Colonic mucosa (tissue), 4 donors: ENCODE measurements around the gene AP3S2. TPM values are rescaled to one million over a fixed set of nuclear protein-coding genes. Genes with fewer than 3 reads are reported as not detected.
A peak's percentile ranks its signal among the peaks of the same experiment; 100 is the strongest.

Experiments
- DNase-seq: peaks from one replicate; pipeline ENCODE4 v3.0.0-alpha.2; 2020
- H3K27ac ChIP-seq: fragments of 200-600 bp; one replicate; pipeline ENCODE4 v1.8.0; 2021
- H3K27me3 ChIP-seq: fragments of 200-600 bp; one replicate; pipeline ENCODE4 v1.8.0; 2021
- H3K36me3 ChIP-seq: fragments of 200-600 bp; one replicate; pipeline ENCODE4 v1.8.0; 2021
- H3K4me1 ChIP-seq: fragments of 200-600 bp; one replicate; pipeline ENCODE4 v1.8.0; 2021; ENCODE audit warnings: mild to moderate bottlenecking
- H3K4me3 ChIP-seq: fragments of 200-600 bp; one replicate; pipeline ENCODE4 v1.8.0; 2021
- H3K9ac ChIP-seq, 2 donors: one replicate each; pipeline ENCODE4 v1.7.0; 2013; ENCODE audit warnings: control low read depth in 2 of 2, low read depth in 2 of 2, low read length in 2 of 2
- H3K9me3 ChIP-seq: fragments of 200-600 bp; one replicate; pipeline ENCODE4 v1.8.0; 2021
- intact Hi-C: fragments of 100-400 bp; cut with DNase I; formaldehyde crosslinking; loops from one replicate; pipeline ENCODE4 v1.14.1; 2022
- total RNA-seq, 2 donors: library from RNA; stranded (reverse); fragmentation: NEBNext Ultra II Directional in 1 of 2; extraction: Animal tissue kit (Norgen Biotek cat#: 25700) in 1 of 2; gene quantifications; one replicate each; pipeline ENCODE4 v1.2.1, GENCODE V29; 2021
- TF ChIP-seq, protein P1 (sequence below): fragments of 200-600 bp; IDR thresholded peaks from one replicate; pipeline ENCODE4 v1.8.0; 2022; ENCODE audit warnings: antibody characterized with exemption, mild to moderate bottlenecking
- donor health status: healthy.
- donor health status: DM: no; HTN: no; CAD: no.
- donor health status: DM: no; HTN: no; CAD: no.

AP3S2 gene
- total RNA-seq, 2 donors from 2014 or later: 44.5 to 48.6 TPM

DNA sequence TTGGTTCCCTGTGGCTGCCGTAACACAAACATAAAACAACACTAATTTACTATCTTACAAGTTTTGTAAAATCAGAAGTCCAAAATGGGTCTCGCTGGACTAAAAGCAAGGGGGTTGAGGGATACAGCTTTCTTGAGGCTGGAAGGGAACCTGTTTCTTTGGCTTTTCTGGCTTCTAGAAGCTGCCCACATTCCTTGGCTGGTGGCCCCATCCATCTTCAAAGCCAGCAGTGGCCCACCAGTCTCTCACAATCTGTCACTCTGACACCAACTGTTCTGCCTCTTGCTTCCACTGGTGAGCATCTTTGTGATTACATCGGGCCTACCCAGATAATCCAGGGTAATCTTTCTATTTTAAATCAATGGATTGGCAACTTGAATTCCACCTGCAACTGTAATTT is 78.0 kb downstream of the AP3S2 start:
- no peak overlapping the region for H3K9ac ChIP-seq
- DNase-seq: no peak
- no peak overlapping the region for H3K27ac ChIP-seq
- H3K9me3 ChIP-seq: no peaks in the 10 kb centered on the region
- no peaks in the 10 kb centered on the region for H3K4me1 ChIP-seq
- H3K27me3 ChIP-seq: peaks cover 23% of the 10 kb centered on the region
- H3K36me3 ChIP-seq: no peaks in the 10 kb centered on the region
- intact Hi-C loops: no loop called here
- no peak overlapping the region for H3K4me3 ChIP-seq
- TF ChIP-seq, protein P1, sequence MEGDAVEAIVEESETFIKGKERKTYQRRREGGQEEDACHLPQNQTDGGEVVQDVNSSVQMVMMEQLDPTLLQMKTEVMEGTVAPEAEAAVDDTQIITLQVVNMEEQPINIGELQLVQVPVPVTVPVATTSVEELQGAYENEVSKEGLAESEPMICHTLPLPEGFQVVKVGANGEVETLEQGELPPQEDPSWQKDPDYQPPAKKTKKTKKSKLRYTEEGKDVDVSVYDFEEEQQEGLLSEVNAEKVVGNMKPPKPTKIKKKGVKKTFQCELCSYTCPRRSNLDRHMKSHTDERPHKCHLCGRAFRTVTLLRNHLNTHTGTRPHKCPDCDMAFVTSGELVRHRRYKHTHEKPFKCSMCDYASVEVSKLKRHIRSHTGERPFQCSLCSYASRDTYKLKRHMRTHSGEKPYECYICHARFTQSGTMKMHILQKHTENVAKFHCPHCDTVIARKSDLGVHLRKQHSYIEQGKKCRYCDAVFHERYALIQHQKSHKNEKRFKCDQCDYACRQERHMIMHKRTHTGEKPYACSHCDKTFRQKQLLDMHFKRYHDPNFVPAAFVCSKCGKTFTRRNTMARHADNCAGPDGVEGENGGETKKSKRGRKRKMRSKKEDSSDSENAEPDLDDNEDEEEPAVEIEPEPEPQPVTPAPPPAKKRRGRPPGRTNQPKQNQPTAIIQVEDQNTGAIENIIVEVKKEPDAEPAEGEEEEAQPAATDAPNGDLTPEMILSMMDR: no peak

DNA sequence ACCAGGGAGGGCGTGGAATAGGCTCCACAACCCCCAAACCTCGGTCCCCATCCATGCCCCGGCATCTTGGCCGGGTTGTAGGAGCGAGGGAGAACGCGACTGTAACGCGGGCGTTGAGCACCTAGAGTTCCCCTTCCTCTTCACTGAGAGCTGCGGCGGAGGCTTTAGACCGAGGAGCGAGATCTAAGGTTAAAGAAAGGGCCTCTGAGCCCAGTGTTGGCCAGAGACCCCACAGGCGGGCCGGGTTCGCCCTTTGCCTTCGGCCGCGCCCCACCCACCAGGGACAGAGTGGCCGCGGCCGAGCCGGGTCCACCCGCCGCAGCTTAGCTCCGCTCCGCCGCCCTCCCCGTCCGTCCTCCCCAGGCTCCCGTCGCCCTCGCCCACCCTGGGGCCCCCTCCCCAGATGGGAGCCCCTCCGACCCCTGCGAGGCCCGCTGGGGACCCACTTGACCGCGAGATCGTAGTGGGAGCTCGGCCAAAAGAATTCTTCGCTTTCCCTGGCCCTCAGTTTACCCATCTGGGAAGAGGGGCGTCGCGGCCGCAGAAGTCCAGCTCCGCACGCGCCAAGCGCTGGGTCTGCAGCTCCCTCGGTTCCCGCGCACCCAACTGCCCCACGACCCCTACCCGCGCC is 79.6 kb downstream of the AP3S2 start:
- intact Hi-C loops: no loop called here
- H3K27me3 ChIP-seq: peaks cover 23% of the 10 kb centered on the region
- peak overlapping the region; percentile 26 to 43 for H3K9ac ChIP-seq
- H3K4me1 ChIP-seq: no peaks in the 10 kb centered on the region
- TF ChIP-seq, protein P1: no peak
- peak overlapping the region; percentile 48 for H3K4me3 ChIP-seq
- no peak for DNase-seq
- no peaks in the 10 kb centered on the region for H3K9me3 ChIP-seq
- H3K27ac ChIP-seq: no peak overlapping the region
- H3K36me3 ChIP-seq: no peaks in the 10 kb centered on the region

DNA sequence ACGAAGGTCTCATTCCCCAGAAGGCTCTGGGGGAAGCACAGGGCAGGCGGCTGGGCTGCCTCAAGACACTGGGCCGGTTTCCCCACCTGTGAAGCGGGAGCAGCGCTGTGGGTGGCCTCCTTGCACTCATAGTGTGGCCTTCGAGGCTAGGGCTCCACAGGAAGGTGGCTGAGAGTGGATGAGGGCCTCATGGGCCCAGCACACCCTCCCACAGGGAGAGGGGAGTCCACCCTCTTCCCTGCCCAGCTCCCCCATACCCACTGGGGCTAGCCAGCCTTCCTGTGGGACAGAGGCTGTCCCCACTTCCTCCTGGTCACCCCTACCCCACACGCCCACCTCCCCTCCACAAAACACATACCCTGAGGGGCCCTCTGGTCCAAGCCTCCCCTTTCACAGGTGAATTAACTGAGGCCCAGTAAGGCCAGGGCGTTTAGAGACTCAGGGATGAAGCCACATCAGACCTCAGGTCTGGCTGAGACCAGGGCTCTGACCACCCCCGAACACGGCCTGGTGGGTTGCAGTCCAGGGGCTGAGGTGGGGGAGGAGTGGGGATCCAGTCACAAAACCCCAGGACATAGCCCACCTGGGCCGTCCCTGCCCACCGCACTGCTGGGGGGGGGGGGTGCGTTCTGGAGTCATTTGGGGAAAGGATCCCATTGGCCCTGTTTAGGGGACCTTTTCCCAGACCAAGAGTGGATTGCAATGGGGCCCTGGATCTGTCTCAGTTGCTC is 80.2 kb downstream of the AP3S2 start:
- peak overlapping the region in 1 of 2 donors; percentile 43 for H3K9ac ChIP-seq
- H3K4me1 ChIP-seq: no peaks in the 10 kb centered on the region
- TF ChIP-seq, protein P1: no peak
- H3K36me3 ChIP-seq: no peaks in the 10 kb centered on the region
- no peak overlapping the region for H3K4me3 ChIP-seq
- no peak overlapping the region for H3K27ac ChIP-seq
- H3K9me3 ChIP-seq: no peaks in the 10 kb centered on the region
- peaks cover 23% of the 10 kb centered on the region for H3K27me3 ChIP-seq
- intact Hi-C loops: no loop called here
- no peak for DNase-seq

DNA sequence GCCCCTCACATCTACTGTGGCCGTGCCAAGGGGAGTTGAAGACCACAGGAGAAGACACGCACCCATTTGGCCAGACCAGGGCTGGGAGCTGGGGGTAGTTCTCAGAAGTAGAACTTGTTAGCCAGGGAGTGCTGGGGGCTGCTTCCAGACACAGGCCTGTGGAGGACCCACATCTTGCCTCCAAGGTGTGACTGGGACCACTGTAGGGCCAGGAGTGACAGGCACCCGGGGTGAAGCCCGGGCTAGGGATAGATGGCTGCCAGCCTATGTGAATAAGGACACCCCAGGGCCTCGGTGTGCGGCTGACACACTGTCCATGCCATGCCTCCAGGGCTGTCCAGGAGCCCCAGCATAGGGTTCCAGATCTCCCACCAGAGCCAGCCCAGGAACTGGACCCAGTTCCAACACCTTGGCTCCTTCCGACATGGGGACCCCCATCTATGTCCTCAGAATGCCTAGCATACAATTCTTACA is 80.9 kb downstream of the AP3S2 start:
- Histone ChIP-seq H3K9me3 (no peaks in the 10 kb centered on the region), H3K4me3 (no peak overlapping the region), H3K9ac (no peak overlapping the region), H3K27me3 (peaks cover 23% of the 10 kb centered on the region), H3K4me1 (no peaks in the 10 kb centered on the region), H3K36me3 (no peaks in the 10 kb centered on the region), H3K27ac (no peak overlapping the region)
- TF ChIP-seq, protein P1: no peak
- no peak for DNase-seq
- intact Hi-C loops: no loop called here

DNA sequence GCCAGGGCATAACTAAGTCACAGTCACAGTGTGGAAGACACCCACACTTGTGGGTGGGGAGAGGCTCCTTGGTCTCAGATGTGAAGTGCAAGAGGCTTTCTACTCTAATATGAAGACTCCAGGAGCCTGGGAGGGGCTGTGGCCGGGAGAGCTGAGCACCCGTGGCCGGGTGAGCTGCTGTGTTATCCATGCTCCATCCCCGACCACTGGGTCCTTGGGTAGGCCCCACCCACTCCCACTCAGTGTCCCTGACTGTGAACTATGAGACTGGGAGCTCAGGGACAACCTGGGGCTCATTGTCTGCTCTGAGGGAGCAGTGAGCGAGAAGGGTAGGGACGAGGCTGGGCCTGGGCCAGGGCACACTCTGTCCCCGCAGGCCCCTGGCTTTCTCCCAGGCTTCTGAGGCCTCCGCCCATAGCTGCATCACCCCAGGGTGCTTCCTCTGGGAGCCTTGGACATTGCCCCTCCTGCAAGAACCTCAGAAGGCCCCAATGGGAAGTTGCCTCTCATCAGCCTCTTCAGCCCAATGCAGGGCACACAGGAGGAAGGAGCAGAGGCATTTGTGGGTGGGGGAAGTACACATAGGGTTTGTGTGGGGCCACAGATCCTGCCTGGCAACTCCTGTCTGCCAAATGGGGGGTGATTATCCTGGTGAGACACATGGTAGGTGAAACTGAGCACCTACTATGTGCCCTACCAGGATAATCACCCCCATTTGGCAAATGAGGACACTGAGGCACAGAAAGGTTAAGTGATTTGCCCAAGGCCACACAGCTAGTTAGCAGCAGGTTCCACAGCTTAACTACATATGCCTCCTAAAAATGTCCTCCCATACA is 81.6 kb downstream of the AP3S2 start:
- TF ChIP-seq, protein P1: no peak
- Histone ChIP-seq H3K9ac (peak overlapping the region in 1 of 2 donors; percentile 14), H3K27ac (no peak overlapping the region)

More for the DNA sequence above, 81.6 kb downstream of the AP3S2 start:
- Histone ChIP-seq H3K27me3 (peaks cover 23% of the 10 kb centered on the region), H3K36me3 (no peaks in the 10 kb centered on the region), H3K9me3 (no peaks in the 10 kb centered on the region), H3K4me1 (no peaks in the 10 kb centered on the region), H3K4me3 (no peak overlapping the region)
- DNase-seq: peak; percentile 60
- intact Hi-C loops: no loop called here
